GM23338 (cell line): Measurements from ENCODE around the gene NR2C1. TPM values are rescaled to one million over a fixed set of nuclear protein-coding genes. Genes with fewer than 3 reads are reported as not detected.
A peak's percentile ranks its signal among the peaks of the same experiment; 100 is the strongest.

Experiments
- ATAC-seq: fragments of 200-7000 bp; cut with Tn5 transposase; 3 replicates; pipeline ENCODE4 v1.9.1; 2020
- DNase-seq: peaks from one replicate; pipeline ENCODE4 v3.0.0-alpha.2; 2015; ENCODE audit warnings: low spot score
- H2AFZ ChIP-seq: fragments of 200-600 bp; sonication (generic); 2 replicates; pipeline ENCODE4 v1.8.0; 2016; ENCODE audit warnings: antibody characterized with exemption, mild to moderate bottlenecking, moderate library complexity
- H3F3A ChIP-seq: fragments of 200-600 bp; sonication (generic); replicated peaks from 2 replicates; pipeline ENCODE4 v1.8.0; 2017; ENCODE audit warnings: antibody characterized with exemption, mixed run types, low read depth
- H3K27ac ChIP-seq: fragments of 200-600 bp; sonication (generic); 2 replicates; pipeline ENCODE4 v1.6.1; 2016; ENCODE audit warnings: low read depth
- H3K27me3 ChIP-seq: fragments of 200-600 bp; sonication (generic); 2 replicates; pipeline ENCODE4 v1.8.0; 2016; ENCODE audit warnings: mild to moderate bottlenecking, mixed run types, moderate library complexity; ENCODE audit not compliant: insufficient read depth
- H3K36me3 ChIP-seq: fragments of 200-600 bp; sonication (generic); 2 replicates; pipeline ENCODE4 v1.8.0; 2016; ENCODE audit warnings: mild to moderate bottlenecking; ENCODE audit not compliant: insufficient read depth
- H3K4me1 ChIP-seq: fragments of 200-600 bp; sonication (generic); 2 replicates; pipeline ENCODE4 v1.8.0; 2016; ENCODE audit warnings: mild to moderate bottlenecking, moderate library complexity; ENCODE audit not compliant: insufficient read depth
- H3K4me2 ChIP-seq: fragments of 200-600 bp; sonication (generic); 2 replicates; pipeline ENCODE4 v1.7.1; 2017; ENCODE audit warnings: mixed run types
- H3K4me3 ChIP-seq: fragments of 200-600 bp; sonication (generic); 2 replicates; pipeline ENCODE4 v1.6.1; 2016; ENCODE audit warnings: mixed run types
- H3K79me2 ChIP-seq: fragments of 200-600 bp; sonication (generic); replicated peaks from 2 replicates; pipeline ENCODE4 v1.8.0; 2017; ENCODE audit warnings: mild to moderate bottlenecking; ENCODE audit not compliant: insufficient read depth
- H3K9me2 ChIP-seq: fragments of 200-600 bp; sonication (generic); 2 replicates; pipeline ENCODE4 v1.8.0; 2017; ENCODE audit not compliant: insufficient read depth
- H4K20me1 ChIP-seq: fragments of 200-600 bp; sonication (generic); replicated peaks from 2 replicates; pipeline ENCODE4 v1.8.0; 2017; ENCODE audit warnings: mild to moderate bottlenecking; ENCODE audit not compliant: insufficient read depth
- H3K27ac Mint-ChIP-seq: 2 replicates; pipeline ENCODE4 v1.8.0; 2020; ENCODE audit warnings: inconsistent platforms, mild to moderate bottlenecking, moderate library complexity, mixed read lengths
- H3K27me3 Mint-ChIP-seq: 3 replicates; pipeline ENCODE4 v1.8.0; 2022; ENCODE audit warnings: low read depth, mild to moderate bottlenecking, moderate library complexity, mixed read lengths, inconsistent platforms; ENCODE audit not compliant: insufficient read depth, poor library complexity
- H3K36me3 Mint-ChIP-seq: 3 replicates; pipeline ENCODE4 v1.8.0; 2021; ENCODE audit warnings: low read depth, mild to moderate bottlenecking, inconsistent platforms, moderate library complexity, mixed read lengths
- H3K4me1 Mint-ChIP-seq: 3 replicates; pipeline ENCODE4 v1.8.0; 2020; ENCODE audit warnings: mild to moderate bottlenecking, inconsistent platforms, mixed read lengths
- H3K4me3 Mint-ChIP-seq: 3 replicates; pipeline ENCODE4 v1.8.0; 2021; ENCODE audit warnings: moderate library complexity, mild to moderate bottlenecking, inconsistent platforms, mixed read lengths
- H3K9me3 Mint-ChIP-seq: 3 replicates; pipeline ENCODE4 v1.8.0; 2020; ENCODE audit warnings: moderate library complexity, mild to moderate bottlenecking, inconsistent platforms, mixed read lengths
- CREB1 ChIP-seq: fragments of 250-450 bp; sonication (Bioruptor Pico); IDR thresholded peaks from 2 replicates; pipeline ENCODE4 v1.5.0; 2020; ENCODE audit warnings: low read depth, mild to moderate bottlenecking, moderate library complexity
- EZH2 ChIP-seq: fragments of 200-600 bp; sonication (generic); IDR thresholded peaks from one replicate; pipeline ENCODE4 v1.8.0; 2017; ENCODE audit warnings: antibody characterized with exemption, mild to moderate bottlenecking, low read depth; ENCODE audit not compliant: unreplicated experiment
- EZH2phosphoT487 ChIP-seq: fragments of 200-600 bp; sonication (generic); IDR thresholded peaks from one replicate; pipeline ENCODE4 v1.8.1; 2018; ENCODE audit warnings: antibody characterized with exemption; ENCODE audit not compliant: unreplicated experiment
- NANOG ChIP-seq: IDR thresholded peaks from 2 replicates; pipeline ENCODE4 v1.6.1; 2016; ENCODE audit warnings: antibody characterized with exemption, borderline replicate concordance
- POLR2AphosphoS5 ChIP-seq: IDR thresholded peaks from 2 replicates; pipeline ENCODE4 v1.6.1; 2016; ENCODE audit warnings: antibody characterized with exemption, low read depth
- STAT1 ChIP-seq: IDR thresholded peaks from one replicate; pipeline ENCODE4 v1.6.1; 2016; ENCODE audit warnings: antibody characterized with exemption; ENCODE audit not compliant: unreplicated experiment
- ZNF331 ChIP-seq: fragments of 250-450 bp; sonication (Bioruptor Pico); IDR thresholded peaks from 2 replicates; pipeline ENCODE4 v1.5.0; 2020; ENCODE audit warnings: low read depth, mild to moderate bottlenecking, moderate library complexity
- polyA plus RNA-seq: library from polyadenylated mRNA; unstranded; fragments of >200 nt; fragmentation: Nextera tagmentation; extraction: Ambion mirVana; gene quantifications from 2 replicates; pipeline ENCODE4 v1.2.1, GENCODE V29; 2016
- total RNA-seq: library from RNA; depleted of rRNA; stranded (reverse); fragments of >200 nt; shearing (Covaris generic); gene quantifications from 2 replicates; pipeline ENCODE4 v1.2.3, GENCODE V29; 2014
- TF ChIP-seq, protein P1 (sequence below): IDR thresholded peaks from one replicate; pipeline ENCODE4 v1.6.1; 2018; ENCODE audit warnings: antibody characterized with exemption; ENCODE audit not compliant: unreplicated experiment
- TF ChIP-seq, protein P2 (sequence below): IDR thresholded peaks from 2 replicates; pipeline ENCODE4 v1.6.1; 2016; ENCODE audit warnings: antibody characterized with exemption
- TF ChIP-seq, protein P3 (sequence below): fragments of 250-450 bp; sonication (Bioruptor Pico); IDR thresholded peaks from 2 replicates; pipeline ENCODE4 v1.5.0; 2020; ENCODE audit warnings: mild to moderate bottlenecking, moderate library complexity

NR2C1 gene
- total and polyA plus RNA-seq, 2 experiments from 2014 or later, result 41.1 to 45.3 TPM

DNA sequence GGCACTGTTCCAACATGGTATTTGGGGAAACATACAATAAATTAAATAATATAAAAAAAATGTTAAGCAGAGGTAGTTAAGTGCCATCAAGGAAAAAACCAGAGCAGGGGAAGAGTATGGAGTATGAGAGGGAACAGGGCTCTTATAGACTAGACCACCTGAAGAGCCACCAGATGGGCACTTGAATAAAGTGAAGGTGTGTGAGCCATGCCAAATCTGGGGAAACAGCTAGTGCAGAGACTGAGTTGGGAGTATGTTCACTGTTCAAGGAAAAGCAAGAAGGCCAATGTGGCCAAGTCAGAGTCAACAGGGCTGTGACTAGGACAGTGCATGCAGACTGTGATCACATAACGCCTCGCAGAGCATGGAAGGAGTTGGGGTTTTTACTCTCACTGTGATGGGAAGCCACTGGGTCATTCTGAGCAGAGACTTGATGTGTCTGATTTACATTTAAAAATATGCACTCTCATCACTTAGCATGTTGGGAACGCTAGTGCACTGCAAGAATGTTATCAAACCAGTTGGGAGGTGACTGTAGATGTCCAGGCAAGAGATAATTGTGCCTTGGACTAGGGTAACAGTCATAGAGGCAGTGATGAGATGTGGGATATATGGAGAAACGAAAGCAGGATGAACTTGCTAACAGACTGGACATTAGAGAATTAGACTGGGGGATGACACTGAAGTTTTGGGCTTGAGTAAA lies 95.5 kb downstream of the NR2C1 start:
- TF ChIP-seq EZH2phosphoT487 (no peak), CREB1 (CRISPR knock-in tag) (no peak), NANOG (no peak)
- TF ChIP-seq, protein P1, sequence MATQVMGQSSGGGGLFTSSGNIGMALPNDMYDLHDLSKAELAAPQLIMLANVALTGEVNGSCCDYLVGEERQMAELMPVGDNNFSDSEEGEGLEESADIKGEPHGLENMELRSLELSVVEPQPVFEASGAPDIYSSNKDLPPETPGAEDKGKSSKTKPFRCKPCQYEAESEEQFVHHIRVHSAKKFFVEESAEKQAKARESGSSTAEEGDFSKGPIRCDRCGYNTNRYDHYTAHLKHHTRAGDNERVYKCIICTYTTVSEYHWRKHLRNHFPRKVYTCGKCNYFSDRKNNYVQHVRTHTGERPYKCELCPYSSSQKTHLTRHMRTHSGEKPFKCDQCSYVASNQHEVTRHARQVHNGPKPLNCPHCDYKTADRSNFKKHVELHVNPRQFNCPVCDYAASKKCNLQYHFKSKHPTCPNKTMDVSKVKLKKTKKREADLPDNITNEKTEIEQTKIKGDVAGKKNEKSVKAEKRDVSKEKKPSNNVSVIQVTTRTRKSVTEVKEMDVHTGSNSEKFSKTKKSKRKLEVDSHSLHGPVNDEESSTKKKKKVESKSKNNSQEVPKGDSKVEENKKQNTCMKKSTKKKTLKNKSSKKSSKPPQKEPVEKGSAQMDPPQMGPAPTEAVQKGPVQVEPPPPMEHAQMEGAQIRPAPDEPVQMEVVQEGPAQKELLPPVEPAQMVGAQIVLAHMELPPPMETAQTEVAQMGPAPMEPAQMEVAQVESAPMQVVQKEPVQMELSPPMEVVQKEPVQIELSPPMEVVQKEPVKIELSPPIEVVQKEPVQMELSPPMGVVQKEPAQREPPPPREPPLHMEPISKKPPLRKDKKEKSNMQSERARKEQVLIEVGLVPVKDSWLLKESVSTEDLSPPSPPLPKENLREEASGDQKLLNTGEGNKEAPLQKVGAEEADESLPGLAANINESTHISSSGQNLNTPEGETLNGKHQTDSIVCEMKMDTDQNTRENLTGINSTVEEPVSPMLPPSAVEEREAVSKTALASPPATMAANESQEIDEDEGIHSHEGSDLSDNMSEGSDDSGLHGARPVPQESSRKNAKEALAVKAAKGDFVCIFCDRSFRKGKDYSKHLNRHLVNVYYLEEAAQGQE, result no peak
- TF ChIP-seq, protein P2, sequence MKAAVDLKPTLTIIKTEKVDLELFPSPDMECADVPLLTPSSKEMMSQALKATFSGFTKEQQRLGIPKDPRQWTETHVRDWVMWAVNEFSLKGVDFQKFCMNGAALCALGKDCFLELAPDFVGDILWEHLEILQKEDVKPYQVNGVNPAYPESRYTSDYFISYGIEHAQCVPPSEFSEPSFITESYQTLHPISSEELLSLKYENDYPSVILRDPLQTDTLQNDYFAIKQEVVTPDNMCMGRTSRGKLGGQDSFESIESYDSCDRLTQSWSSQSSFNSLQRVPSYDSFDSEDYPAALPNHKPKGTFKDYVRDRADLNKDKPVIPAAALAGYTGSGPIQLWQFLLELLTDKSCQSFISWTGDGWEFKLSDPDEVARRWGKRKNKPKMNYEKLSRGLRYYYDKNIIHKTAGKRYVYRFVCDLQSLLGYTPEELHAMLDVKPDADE, result no peak
- Histone ChIP-seq H3K79me2 (peaks cover 3% of the 10 kb centered on the region; the same call in 1 of the 2 replicates), H3K4me3 (no peak overlapping the region), H3K36me3 (no peaks in the 10 kb centered on the region), H2AFZ (no peak overlapping the region), H3K9me2 (no peaks in the 10 kb centered on the region), H4K20me1 (0 out of 2 replicates have a peak, but pooled peaks cover 5% of the 10 kb centered on the region), H3K4me2 (no peak overlapping the region), H3K4me1 (no peaks in the 10 kb centered on the region), H3K27ac (0 out of 2 replicates have a peak overlapping the region, but pooled peaks have one; percentile 12), H3K27me3 (no peaks in the 10 kb centered on the region), H3F3A (no peaks in the 10 kb centered on the region)
- no peak for DNase-seq
- Mint-ChIP-seq H3K27me3 (peaks cover 3% of the 10 kb centered on the region), H3K4me1 (peaks cover 8% of the 10 kb centered on the region), H3K4me3 (no peak overlapping the region), H3K36me3 (no peaks in the 10 kb centered on the region), H3K27ac (no peak overlapping the region), H3K9me3 (no peaks in the 10 kb centered on the region)
- ATAC-seq, result no peak

DNA sequence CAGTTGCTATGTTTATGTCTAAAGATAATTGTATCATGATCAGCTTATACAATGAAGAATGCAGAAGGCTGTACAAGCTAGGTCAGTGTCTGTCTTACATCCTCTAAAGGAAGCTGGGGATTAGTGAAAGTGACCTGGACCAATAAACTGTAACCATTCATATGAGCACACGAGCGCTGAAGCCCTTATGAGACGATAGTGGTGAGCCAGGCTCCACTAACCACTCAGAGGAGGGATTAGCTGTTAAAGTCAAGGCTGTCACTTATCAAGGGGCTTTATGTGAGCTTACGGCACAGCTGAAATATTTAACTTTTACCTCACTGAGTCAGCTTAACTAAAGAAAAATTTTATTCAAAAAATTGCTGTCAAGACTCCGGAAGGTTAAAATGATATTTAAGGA lies 100.2 kb downstream of the NR2C1 start:
- no peak overlapping the region for H3K27ac Mint-ChIP-seq
- H3K4me3 Mint-ChIP-seq, result no peak overlapping the region
- Histone ChIP-seq H3K36me3 (no peaks in the 10 kb centered on the region), H3K4me3 (no peak overlapping the region), H4K20me1 (no peaks in the 10 kb centered on the region), H3K4me1 (no peaks in the 10 kb centered on the region), H3K9me2 (no peaks in the 10 kb centered on the region), H3F3A (no peaks in the 10 kb centered on the region), H3K4me2 (no peak overlapping the region), H3K27ac (no peak overlapping the region), H3K27me3 (no peaks in the 10 kb centered on the region), H2AFZ (no peak overlapping the region), H3K79me2 (no peaks in the 10 kb centered on the region; the same call in 1 of the 2 replicates)
- DNase-seq, result no peak
- H3K4me1 Mint-ChIP-seq, result peaks cover 5% of the 10 kb centered on the region
- ATAC-seq, result no peak
- peaks cover 3% of the 10 kb centered on the region for H3K27me3 Mint-ChIP-seq
- H3K9me3 Mint-ChIP-seq, result no peaks in the 10 kb centered on the region
- no peaks in the 10 kb centered on the region; the same call in 2 of the 3 replicates for H3K36me3 Mint-ChIP-seq
- TF ChIP-seq POLR2AphosphoS5, result no peak
- TF ChIP-seq, protein P3, sequence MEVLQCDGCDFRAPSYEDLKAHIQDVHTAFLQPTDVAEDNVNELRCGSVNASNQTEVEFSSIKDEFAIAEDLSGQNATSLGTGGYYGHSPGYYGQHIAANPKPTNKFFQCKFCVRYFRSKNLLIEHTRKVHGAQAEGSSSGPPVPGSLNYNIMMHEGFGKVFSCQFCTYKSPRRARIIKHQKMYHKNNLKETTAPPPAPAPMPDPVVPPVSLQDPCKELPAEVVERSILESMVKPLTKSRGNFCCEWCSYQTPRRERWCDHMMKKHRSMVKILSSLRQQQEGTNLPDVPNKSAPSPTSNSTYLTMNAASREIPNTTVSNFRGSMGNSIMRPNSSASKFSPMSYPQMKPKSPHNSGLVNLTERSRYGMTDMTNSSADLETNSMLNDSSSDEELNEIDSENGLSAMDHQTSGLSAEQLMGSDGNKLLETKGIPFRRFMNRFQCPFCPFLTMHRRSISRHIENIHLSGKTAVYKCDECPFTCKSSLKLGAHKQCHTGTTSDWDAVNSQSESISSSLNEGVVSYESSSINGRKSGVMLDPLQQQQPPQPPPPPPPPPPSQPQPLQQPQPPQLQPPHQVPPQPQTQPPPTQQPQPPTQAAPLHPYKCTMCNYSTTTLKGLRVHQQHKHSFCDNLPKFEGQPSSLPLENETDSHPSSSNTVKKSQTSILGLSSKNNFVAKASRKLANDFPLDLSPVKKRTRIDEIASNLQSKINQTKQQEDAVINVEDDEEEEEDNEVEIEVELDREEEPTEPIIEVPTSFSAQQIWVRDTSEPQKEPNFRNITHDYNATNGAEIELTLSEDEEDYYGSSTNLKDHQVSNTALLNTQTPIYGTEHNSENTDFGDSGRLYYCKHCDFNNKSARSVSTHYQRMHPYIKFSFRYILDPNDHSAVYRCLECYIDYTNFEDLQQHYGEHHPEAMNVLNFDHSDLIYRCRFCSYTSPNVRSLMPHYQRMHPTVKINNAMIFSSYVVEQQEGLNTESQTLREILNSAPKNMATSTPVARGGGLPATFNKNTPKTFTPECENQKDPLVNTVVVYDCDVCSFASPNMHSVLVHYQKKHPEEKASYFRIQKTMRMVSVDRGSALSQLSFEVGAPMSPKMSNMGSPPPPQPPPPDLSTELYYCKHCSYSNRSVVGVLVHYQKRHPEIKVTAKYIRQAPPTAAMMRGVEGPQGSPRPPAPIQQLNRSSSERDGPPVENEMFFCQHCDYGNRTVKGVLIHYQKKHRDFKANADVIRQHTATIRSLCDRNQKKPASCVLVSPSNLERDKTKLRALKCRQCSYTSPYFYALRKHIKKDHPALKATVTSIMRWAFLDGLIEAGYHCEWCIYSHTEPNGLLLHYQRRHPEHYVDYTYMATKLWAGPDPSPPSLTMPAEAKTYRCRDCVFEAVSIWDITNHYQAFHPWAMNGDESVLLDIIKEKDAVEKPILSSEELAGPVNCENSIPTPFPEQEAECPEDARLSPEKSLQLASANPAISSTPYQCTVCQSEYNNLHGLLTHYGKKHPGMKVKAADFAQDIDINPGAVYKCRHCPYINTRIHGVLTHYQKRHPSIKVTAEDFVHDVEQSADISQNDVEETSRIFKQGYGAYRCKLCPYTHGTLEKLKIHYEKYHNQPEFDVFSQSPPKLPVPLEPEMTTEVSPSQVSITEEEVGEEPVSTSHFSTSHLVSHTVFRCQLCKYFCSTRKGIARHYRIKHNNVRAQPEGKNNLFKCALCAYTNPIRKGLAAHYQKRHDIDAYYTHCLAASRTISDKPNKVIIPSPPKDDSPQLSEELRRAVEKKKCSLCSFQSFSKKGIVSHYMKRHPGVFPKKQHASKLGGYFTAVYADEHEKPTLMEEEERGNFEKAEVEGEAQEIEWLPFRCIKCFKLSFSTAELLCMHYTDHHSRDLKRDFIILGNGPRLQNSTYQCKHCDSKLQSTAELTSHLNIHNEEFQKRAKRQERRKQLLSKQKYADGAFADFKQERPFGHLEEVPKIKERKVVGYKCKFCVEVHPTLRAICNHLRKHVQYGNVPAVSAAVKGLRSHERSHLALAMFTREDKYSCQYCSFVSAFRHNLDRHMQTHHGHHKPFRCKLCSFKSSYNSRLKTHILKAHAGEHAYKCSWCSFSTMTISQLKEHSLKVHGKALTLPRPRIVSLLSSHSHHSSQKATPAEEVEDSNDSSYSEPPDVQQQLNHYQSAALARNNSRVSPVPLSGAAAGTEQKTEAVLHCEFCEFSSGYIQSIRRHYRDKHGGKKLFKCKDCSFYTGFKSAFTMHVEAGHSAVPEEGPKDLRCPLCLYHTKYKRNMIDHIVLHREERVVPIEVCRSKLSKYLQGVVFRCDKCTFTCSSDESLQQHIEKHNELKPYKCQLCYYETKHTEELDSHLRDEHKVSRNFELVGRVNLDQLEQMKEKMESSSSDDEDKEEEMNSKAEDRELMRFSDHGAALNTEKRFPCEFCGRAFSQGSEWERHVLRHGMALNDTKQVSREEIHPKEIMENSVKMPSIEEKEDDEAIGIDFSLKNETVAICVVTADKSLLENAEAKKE, result no peak
- TF ChIP-seq EZH2, result no peak
- no peak for TF ChIP-seq STAT1
- no peak for TF ChIP-seq ZNF331 (CRISPR knock-in tag)
